IMR-90 (cell line): ENCODE data around the gene ERP44.

Experiments used
- CEBPB ChIP-seq: IDR thresholded peaks from 2 replicates; pipeline ENCODE4 v1.6.1; 2012; ENCODE audit warnings: low read depth, low read length, improper control_type of control experiment
- CHD1 ChIP-seq: IDR thresholded peaks from 2 replicates; pipeline ENCODE4 v1.6.1; 2012; ENCODE audit warnings: low read depth, low read length, improper control_type of control experiment
- CTCF ChIP-seq: conservative IDR thresholded peaks from 2 replicates; pipeline ENCODE4 v1.5.1; 2012; ENCODE audit warnings: mild to moderate bottlenecking, low read depth, low read length, improper control_type of control experiment
- FOS ChIP-seq: fragments of 150-350 bp; IDR thresholded peaks from 2 replicates; pipeline ENCODE4 v1.6.1; 2016; ENCODE audit warnings: low read depth, low read length
- MAFK ChIP-seq: IDR thresholded peaks from 2 replicates; pipeline ENCODE4 v1.6.1; 2012; ENCODE audit warnings: low read depth, low read length, improper control_type of control experiment
- MAZ ChIP-seq: IDR thresholded peaks from 2 replicates; pipeline ENCODE4 v1.6.1; 2012; ENCODE audit warnings: low read depth, mild to moderate bottlenecking, low read length, improper control_type of control experiment, moderate library complexity, borderline replicate concordance
- MXI1 ChIP-seq: IDR thresholded peaks from 2 replicates; pipeline ENCODE4 v1.6.1; 2012; ENCODE audit warnings: low read depth, mild to moderate bottlenecking, low read length, moderate library complexity, borderline replicate concordance
- POLR2A ChIP-seq: IDR thresholded peaks from 2 replicates; pipeline ENCODE4 v1.6.1; 2012; ENCODE audit warnings: mild to moderate bottlenecking, low read depth, low read length
- RAD21 ChIP-seq: IDR thresholded peaks from 2 replicates; pipeline ENCODE4 v1.6.1; 2012; ENCODE audit warnings: low read length, improper control_type of control experiment
- RCOR1 ChIP-seq: IDR thresholded peaks from 2 replicates; pipeline ENCODE4 v1.6.1; 2012; ENCODE audit warnings: mild to moderate bottlenecking, low read length, improper control_type of control experiment; ENCODE audit not compliant: insufficient replicate concordance
- RFX5 ChIP-seq: IDR thresholded peaks from 2 replicates; pipeline ENCODE4 v1.8.0; 2012; ENCODE audit warnings: low read depth, mild to moderate bottlenecking, low read length, moderate library complexity
- SMC3 ChIP-seq: fragments of 150-350 bp; IDR thresholded peaks from 2 replicates; pipeline ENCODE4 v1.6.1; 2016; ENCODE audit warnings: low read depth, mild to moderate bottlenecking, antibody characterized with exemption, low read length, moderate library complexity
- USF2 ChIP-seq: fragments of 150-350 bp; IDR thresholded peaks from 2 replicates; pipeline ENCODE4 v1.6.1; 2017; ENCODE audit warnings: mild to moderate bottlenecking, antibody characterized with exemption, low read length, low read depth

GRCh38 chr9:99953861-99954507 lies 144.8 kb downstream of the ERP44 start:
- TF ChIP-seq MAFK, result no peak
- no peak for TF ChIP-seq CTCF
- no peak for TF ChIP-seq POLR2A
- no peak for TF ChIP-seq SMC3
- TF ChIP-seq RCOR1, result no peak
- TF ChIP-seq FOS, result no peak
- no peak for TF ChIP-seq RAD21
- no peak for TF ChIP-seq MXI1
- no peak for TF ChIP-seq USF2
- no peak for TF ChIP-seq RFX5
- no peak for TF ChIP-seq CHD1
- no peak for TF ChIP-seq MAZ
- no peak for TF ChIP-seq CEBPB
